Midbrain (tissue), 1 donor: ENCODE data around the gene ZNF484.
"Not testable (repeated sequence)": the region's sequence is repeated elsewhere in the genome, so short reads cannot be mapped to it uniquely, and the experiment has no call there.

Source experiments
- DNase-seq: peaks from one replicate; lab custom pipeline; 2025; lab: John Stamatoyannopoulos, UW

ZNF484 gene

GRCh38 chr9:92860867-92861266 is 17.0 kb downstream of the ZNF484 start:
- DNase-seq = no peak

DNA sequence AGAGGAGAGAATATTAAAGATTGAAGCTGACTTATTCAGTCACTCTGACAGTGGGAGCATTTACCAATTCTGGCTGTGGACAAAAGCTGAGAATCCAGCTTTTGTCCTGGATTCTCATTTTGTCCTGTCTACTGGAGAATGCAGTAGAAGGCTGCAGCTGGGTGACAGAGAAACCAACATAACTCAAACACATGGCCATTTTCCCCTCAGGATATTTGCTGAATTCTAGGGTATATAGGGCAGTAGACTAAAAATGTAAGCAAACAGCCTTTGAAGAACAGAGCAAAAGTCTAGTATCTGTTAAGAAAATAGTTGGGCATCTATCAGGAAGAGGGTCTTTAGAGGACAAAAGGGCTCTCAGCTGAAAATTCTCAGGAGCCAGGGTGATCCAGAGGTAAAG is 20.6 kb downstream of the ZNF484 start:
- DNase-seq = no peak

GRCh38 chr9:92853716-92854115 is 24.1 kb downstream of the ZNF484 start:
- no peak for DNase-seq

- DNase-seq = no peak
These were observed 26.9 kb downstream of the ZNF484 start for GRCh38 chr9:92850898-92851297.

DNA sequence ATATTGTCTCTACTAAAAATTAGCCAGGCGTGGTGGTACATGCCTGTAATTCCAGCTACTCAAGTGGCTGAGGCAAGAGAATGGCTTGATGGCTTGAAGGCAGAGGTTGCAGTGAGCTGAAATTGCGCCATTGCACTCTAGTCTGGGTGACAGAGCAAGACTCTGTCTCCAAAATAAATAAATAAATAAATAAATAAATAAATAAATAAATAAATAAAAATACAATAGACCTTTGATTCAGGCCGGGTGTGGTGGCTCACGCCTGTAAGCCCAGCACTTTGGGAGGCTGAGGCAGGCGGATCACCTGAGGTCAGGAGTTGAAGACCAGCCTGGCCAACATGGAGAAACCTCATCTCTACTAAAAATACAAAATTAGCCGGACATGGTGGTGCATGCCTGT is 29.1 kb downstream of the ZNF484 start:
- not testable (repeated sequence) for DNase-seq

DNA sequence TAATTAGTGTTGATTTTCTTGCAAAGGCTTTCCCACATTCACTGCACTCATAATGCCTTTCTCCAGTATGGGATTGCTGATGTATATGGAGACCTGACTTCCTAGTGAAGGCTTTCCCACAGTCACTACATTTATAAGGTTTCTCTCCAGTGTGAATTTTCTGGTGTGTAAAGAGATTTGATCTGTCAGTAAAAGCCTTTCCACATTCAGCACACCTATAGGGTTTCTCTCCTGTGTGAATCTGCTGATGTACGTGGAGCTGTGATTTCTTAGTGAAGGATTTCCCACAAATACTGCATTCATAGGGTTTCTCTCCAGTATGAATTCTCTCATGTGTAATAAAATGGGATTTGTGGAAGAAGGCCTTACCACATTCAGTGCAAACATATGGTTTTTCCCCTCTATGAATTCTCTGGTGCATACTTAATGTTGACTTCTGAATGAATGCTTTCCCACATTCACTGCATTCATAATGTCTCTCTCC is 31.1 kb downstream of the ZNF484 start:
- no peak for DNase-seq

DNA sequence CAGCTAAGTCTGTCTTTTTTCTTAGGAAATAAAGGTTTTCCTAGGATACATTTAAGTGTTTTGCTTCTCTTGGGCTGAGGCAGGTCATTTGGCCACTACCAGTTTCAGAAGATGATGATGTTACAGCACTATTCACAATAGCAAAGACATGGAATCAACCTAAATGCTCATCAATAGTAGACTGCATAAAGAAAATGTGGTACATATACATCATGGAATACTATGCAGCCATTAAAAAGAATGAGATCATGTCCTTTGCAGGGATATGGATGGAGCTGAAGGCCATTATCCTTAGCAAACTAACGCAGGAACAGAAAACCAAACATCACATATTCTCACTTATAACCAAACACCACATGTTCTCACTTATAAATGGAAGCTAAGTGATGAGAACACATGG is 39.4 kb downstream of the ZNF484 start:
- DNase-seq = not testable (repeated sequence)

- DNase-seq = no peak
These were observed 40.6 kb downstream of the ZNF484 start for GRCh38 chr9:92837191-92837590.

- no peak for DNase-seq
These were observed 48.4 kb downstream of the ZNF484 start for GRCh38 chr9:92829420-92829819.

DNA sequence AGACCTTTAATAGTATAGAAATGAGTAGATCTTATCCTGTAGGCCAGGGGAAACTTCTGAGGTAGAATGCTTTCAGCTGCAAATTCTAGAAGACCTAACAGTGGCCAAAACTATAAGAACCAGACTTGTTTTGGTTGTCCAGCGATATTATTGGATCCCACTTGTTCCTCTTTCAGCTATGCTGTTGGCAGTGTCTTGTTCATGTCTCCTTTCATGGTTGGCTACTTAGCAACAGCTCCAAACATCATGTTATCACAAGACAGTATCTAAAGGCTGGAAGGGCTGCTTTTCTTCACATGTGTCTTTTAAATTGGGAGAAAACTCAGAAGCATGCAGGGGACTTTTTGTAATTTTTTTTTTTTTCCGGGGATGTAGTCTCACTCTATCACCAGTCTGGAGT is 52.8 kb downstream of the ZNF484 start:
- DNase-seq = not testable (repeated sequence)

DNA sequence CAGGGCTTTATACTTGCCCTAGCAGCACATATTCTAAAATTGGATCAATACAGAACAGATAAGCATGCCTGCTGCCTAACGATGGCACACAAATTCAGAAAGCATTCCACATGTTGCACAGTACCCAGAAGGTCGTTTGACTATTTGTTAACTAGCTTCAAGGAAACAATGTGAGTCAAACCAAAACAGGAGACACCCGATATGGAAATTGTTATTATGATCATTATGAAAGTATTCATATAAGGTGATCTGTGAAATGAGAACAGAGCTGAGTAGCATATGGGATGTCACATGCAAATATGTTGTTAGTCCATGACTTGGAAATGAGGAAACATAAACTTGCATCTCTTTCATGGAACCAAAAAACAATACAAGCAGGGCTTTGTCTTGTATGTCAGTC is 56.9 kb downstream of the ZNF484 start:
- DNase-seq = no peak

DNA sequence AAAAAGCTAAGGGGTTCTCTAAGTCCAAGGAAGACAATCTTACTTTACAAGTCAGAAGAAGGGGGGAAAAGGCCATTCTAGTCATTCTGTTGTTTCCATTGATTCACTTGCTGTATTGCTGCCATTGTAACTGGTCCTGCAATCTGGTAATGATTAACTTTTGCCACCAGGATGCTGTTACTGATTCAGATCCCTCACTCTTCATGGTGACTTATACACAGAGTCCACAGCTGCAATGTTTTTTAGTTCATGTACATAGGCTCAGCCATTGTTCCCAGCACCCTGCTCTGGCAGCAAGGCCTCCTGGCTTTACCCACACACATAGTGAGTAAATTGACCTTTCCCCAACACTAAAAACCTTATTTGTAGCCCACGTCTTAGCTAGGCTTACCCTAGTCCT is 57.9 kb downstream of the ZNF484 start:
- not testable (repeated sequence) for DNase-seq

- DNase-seq = not testable (repeated sequence)
These were observed 68.1 kb downstream of the ZNF484 start for GRCh38 chr9:92809629-92810326.

DNA sequence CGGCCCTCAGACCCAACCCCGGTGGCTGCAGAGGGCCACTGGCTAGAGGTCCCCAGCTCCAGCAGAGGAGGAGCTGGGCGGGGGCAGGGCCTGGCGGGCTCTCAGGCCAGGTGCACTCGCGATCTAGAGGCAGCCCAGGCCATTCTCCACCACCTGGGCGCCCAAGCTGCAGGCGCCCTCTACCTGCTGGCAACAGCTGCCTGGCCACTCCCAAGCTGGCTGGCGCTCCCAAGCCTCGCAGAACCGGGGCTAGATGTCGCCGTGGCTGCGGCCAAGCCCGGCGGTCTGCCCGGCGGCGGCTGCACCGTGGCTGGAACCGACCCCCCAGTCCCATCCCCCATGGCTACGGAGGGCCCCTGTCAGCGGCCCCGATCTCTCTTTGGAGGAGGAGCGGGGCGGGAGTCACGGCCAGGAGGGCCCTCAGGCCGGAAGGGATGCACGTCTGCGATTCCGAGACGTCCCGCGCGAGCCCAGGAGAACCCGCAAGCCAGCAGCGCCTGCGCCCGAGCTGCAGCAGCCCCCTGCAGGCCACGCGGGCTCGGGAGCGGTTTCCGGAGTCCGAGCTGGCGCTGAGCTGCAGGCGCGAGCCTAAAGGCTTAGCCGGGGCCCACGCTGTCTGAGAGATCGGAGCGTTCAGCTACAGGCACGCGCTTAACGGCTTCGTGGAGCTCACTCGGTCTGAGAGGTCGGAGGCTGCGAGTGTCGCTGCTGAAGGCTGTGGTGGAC is 68.9 kb downstream of the ZNF484 start:
- peak; percentile 13 for DNase-seq

- DNase-seq = no peak
These were observed 69.8 kb downstream of the ZNF484 start for GRCh38 chr9:92807757-92808725.

DNA sequence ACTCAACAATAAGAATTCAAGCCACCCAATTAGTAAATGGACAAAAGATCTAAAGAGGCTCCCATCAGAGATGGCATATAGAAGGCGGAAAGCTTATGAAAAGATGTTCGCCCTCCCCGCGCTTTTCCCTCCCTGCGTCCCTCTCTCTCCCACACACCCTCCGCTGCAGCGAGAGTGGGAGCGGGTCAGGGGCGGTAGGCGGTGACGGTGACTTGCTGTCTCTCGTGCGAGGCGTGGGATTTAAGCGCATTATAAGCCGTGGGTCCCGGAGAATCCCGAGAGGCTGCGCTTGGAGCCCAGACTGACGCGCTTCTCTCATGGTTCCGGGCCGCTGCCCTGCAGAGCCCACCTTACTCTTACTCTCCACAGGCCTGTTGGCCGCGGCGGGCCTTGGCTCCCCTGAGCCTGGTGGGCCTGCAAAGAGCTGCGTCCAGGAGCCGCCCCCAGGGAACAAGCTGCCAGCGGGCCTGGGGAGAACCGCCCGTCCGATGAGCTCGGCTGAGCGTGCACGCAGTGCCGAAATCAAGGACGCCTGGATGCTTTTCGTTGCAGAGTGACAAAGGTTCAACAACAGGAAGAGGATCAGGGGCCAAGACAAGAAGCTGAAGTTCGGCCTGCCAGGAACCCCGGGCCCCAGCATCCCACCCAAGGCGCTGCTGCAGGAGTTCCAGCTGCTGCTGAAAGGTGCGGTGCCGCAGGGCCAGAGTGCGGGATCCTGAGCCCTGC is 70.6 kb downstream of the ZNF484 start:
- no peak for DNase-seq

DNA sequence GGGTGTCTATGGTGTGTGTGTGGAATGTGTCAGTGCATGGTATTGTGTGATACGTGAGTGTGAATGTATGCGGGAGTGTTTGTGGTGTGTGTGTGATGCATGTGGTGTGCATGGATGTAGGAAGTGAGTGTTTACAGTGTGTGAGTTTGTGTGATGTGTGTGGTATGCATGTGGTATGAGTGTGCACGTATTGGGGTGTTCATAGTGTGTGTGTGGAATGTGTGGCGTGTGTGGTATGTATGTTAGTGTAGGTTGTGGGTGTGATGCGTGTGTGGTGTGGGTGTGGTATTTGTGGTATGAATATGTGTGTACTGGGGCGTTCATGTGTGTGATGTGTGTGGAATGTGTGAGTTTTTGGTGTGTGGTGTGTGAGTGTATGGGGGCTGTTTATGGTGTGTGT is 73.1 kb downstream of the ZNF484 start:
- DNase-seq = no peak

- no peak for DNase-seq
These were observed 79.5 kb downstream of the ZNF484 start for GRCh38 chr9:92798358-92798757.

GRCh38 chr9:92796337-92796804 is 81.5 kb downstream of the ZNF484 start:
- not testable (repeated sequence) for DNase-seq

- no peak for DNase-seq
These were observed 82.1 kb downstream of the ZNF484 start for GRCh38 chr9:92795598-92796336.
